SK-N-SH (cell line): ENCODE results near the gene MCEMP1.

Source experiments
- CTCF ChIP-seq: fragments of 200-600 bp; sonication (generic); IDR thresholded peaks from 2 replicates; pipeline ENCODE4 v1.6.1; 2017; ENCODE audit warnings: antibody characterized with exemption, mild to moderate bottlenecking, moderate library complexity
- EP300 ChIP-seq, 2 experiments: IDR thresholded peaks; 2 replicates each; pipeline versions ENCODE4 v1.4.0 to v1.6.1; 2012; ENCODE audit warnings: borderline replicate concordance in 1 of 2, low read depth in 1 of 2, low read length in 1 of 2
- RAD21 ChIP-seq: IDR thresholded peaks from 2 replicates; pipeline ENCODE4 v1.6.1; 2012; ENCODE audit warnings: mild to moderate bottlenecking, low read length
- USF2 ChIP-seq: fragments of 150-350 bp; IDR thresholded peaks from 2 replicates; pipeline ENCODE4 v1.6.1; 2017; ENCODE audit warnings: antibody characterized with exemption, low read length, low read depth, borderline replicate concordance
- TF ChIP-seq, protein P1 (sequence below): fragments of 150-350 bp; IDR thresholded peaks from 2 replicates; pipeline ENCODE4 v1.6.1; 2016; ENCODE audit warnings: mild to moderate bottlenecking, low read depth, low read length

- TF ChIP-seq USF2, result no peak
- TF ChIP-seq EP300 (IDR thresholded peaks at IDR 0.05; ENCODE audit: borderline replicate concordance in 1 of 2, low read depth in 1 of 2, low read length in 1 of 2), result no peak
- TF ChIP-seq CTCF, result no peak
- TF ChIP-seq RAD21, result no peak
- TF ChIP-seq, protein P1, sequence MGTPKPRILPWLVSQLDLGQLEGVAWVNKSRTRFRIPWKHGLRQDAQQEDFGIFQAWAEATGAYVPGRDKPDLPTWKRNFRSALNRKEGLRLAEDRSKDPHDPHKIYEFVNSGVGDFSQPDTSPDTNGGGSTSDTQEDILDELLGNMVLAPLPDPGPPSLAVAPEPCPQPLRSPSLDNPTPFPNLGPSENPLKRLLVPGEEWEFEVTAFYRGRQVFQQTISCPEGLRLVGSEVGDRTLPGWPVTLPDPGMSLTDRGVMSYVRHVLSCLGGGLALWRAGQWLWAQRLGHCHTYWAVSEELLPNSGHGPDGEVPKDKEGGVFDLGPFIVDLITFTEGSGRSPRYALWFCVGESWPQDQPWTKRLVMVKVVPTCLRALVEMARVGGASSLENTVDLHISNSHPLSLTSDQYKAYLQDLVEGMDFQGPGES, result no peak
Measured at GRCh38 chr19:7627166-7627565, 49.7 kb upstream of the MCEMP1 start.
